NCI-H2081 (cell line): ENCODE data around the gene LSP1.

Experiments used
- DNase-seq, 2 experiments: peaks; one replicate each; lab custom pipeline; 2025; lab: John Stamatoyannopoulos, UW

The LSP1 gene

GRCh38 chr11:1917523-1918435 is 64.9 kb downstream of the LSP1 start:
- no peak for DNase-seq

GRCh38 chr11:1918436-1919315 is 65.8 kb downstream of the LSP1 start:
- no peak for DNase-seq

- DNase-seq, result no peak
Measured at GRCh38 chr11:1919391-1920127, 66.7 kb downstream of the LSP1 start, which contains the start of gene TNNT3. TSS of gene TNNT3 (plus strand) at chr11:1919703. CDS start at chr11:1922875, 3,172 bp downstream.

- no peak for DNase-seq
Measured at GRCh38 chr11:1920128-1920908, 67.4 kb downstream of the LSP1 start.

GRCh38 chr11:1920909-1921573 is 68.2 kb downstream of the LSP1 start:
- DNase-seq, result no peak

- no peak for DNase-seq
Measured at GRCh38 chr11:1921574-1922141, 68.8 kb downstream of the LSP1 start.

- no peak for DNase-seq
Measured at GRCh38 chr11:1922481-1923081, 69.7 kb downstream of the LSP1 start.

GRCh38 chr11:1923201-1923956 is 70.5 kb downstream of the LSP1 start:
- no peak for DNase-seq

- no peak for DNase-seq
Measured at GRCh38 chr11:1924181-1924580, 71.3 kb downstream of the LSP1 start.

GRCh38 chr11:1924646-1925372 is 71.9 kb downstream of the LSP1 start:
- no peak for DNase-seq

GRCh38 chr11:1925373-1926155 is 72.7 kb downstream of the LSP1 start:
- no peak for DNase-seq

GRCh38 chr11:1926156-1927025 is 73.5 kb downstream of the LSP1 start:
- DNase-seq, result no peak

- no peak for DNase-seq
Measured at GRCh38 chr11:1927026-1927847, 74.4 kb downstream of the LSP1 start.

GRCh38 chr11:1927848-1928469 is 75.1 kb downstream of the LSP1 start:
- DNase-seq, result no peak

- no peak for DNase-seq
Measured at GRCh38 chr11:1928470-1928890, 75.6 kb downstream of the LSP1 start.
